Stimulated activated CD8-positive, alpha-beta memory T cell treated with anti-CD3 and anti-CD28 coated beads, Interleukin-7, amount 100 ng/mL, for 24 hours (primary cell): ENCODE data around the gene SLC37A1.

Source experiments
- DNase-seq: peaks from one replicate; pipeline ENCODE4 v3.0.0-alpha.2; 2020; ENCODE audit warnings: low read depth

The SLC37A1 gene

GRCh38 chr21:42545317-42545716, 31.7 kb downstream of the SLC37A1 start:
- no peak for DNase-seq

- no peak for DNase-seq
Observed at GRCh38 chr21:42545745-42546144, 32.1 kb downstream of the SLC37A1 start.

GRCh38 chr21:42546433-42546832, 32.8 kb downstream of the SLC37A1 start:
- DNase-seq, result no peak

- DNase-seq, result no peak
Observed at GRCh38 chr21:42547001-42547905, 33.6 kb downstream of the SLC37A1 start.

- no peak for DNase-seq
Observed at GRCh38 chr21:42547906-42548365, 34.3 kb downstream of the SLC37A1 start.

- DNase-seq, result no peak
Observed at GRCh38 chr21:42548687-42549406, 35.2 kb downstream of the SLC37A1 start.

- DNase-seq, result no peak
Observed at GRCh38 chr21:42550817-42551216, 37.2 kb downstream of the SLC37A1 start.

GRCh38 chr21:42552407-42553336, 39.0 kb downstream of the SLC37A1 start:
- DNase-seq, result no peak

- DNase-seq, result no peak
Observed at GRCh38 chr21:42553435-42553834, 39.8 kb downstream of the SLC37A1 start.

- no peak for DNase-seq
Observed at GRCh38 chr21:42554251-42554961, 40.8 kb downstream of the SLC37A1 start.

- no peak for DNase-seq
Observed at GRCh38 chr21:42555756-42556438, 42.2 kb downstream of the SLC37A1 start.

GRCh38 chr21:42556476-42556875, 42.8 kb downstream of the SLC37A1 start:
- DNase-seq, result no peak

GRCh38 chr21:42556960-42557359, 43.3 kb downstream of the SLC37A1 start:
- DNase-seq, result no peak

GRCh38 chr21:42557420-42557819, 43.8 kb downstream of the SLC37A1 start:
- no peak for DNase-seq

GRCh38 chr21:42558368-42558767, 44.7 kb downstream of the SLC37A1 start:
- DNase-seq, result no peak

- no peak for DNase-seq
Observed at GRCh38 chr21:42558846-42559245, 45.2 kb downstream of the SLC37A1 start.

- no peak for DNase-seq
Observed at GRCh38 chr21:42559326-42559725, 45.7 kb downstream of the SLC37A1 start.

- DNase-seq, result no peak
Observed at GRCh38 chr21:42560517-42561179, 47.0 kb downstream of the SLC37A1 start.

GRCh38 chr21:42561762-42562650, 48.4 kb downstream of the SLC37A1 start:
- no peak for DNase-seq
